ENCODE data around the gene ELMO2. TPM values are rescaled to one million over a fixed set of nuclear protein-coding genes. Genes with fewer than 3 reads are reported as not detected.

Gene ELMO2
- total RNA-seq, 1 donor from 2014 or later = 45.6 TPM

- TF ChIP-seq CTCF (IDR thresholded peaks at IDR 0.05) = no peak
- ATAC-seq (ENCODE audit: low read depth) (no peak), DNase-seq (no peak)
- H3K9me3 Mint-ChIP-seq = peaks cover 6% of the 10 kb centered on the region
- H3K27ac Mint-ChIP-seq = no peak overlapping the region
- intact Hi-C loops (cut with micrococcal nuclease) = no loop called here
- H3K36me3 Mint-ChIP-seq (ENCODE audit: low read depth) = no peaks in the 10 kb centered on the region
- no peak overlapping the region for H3K4me3 Mint-ChIP-seq
- no peaks in the 10 kb centered on the region for H3K4me1 Mint-ChIP-seq
- peaks cover 30% of the 10 kb centered on the region for H3K27me3 Mint-ChIP-seq
- ChIA-PET CTCF (no interaction called here), POLR2A (no interaction called here)
Observed at GRCh38 chr20:46416421-46416820, 10.0 kb upstream of the ELMO2 start.

- Mint-ChIP-seq H3K27ac (no peak overlapping the region), H3K27me3 (peaks cover 27% of the 10 kb centered on the region), H3K36me3 (ENCODE audit: low read depth) (no peaks in the 10 kb centered on the region), H3K4me1 (peaks cover 2% of the 10 kb centered on the region), H3K4me3 (no peak overlapping the region), H3K9me3 (peaks cover 6% of the 10 kb centered on the region)
- ChIA-PET CTCF (no interaction called here), POLR2A (no interaction called here)
- intact Hi-C loops (cut with micrococcal nuclease) = no loop called here
- no peak for DNase-seq
- ATAC-seq (ENCODE audit: low read depth) = no peak
- no peak for TF ChIP-seq CTCF (IDR thresholded peaks at IDR 0.05)
Observed at GRCh38 chr20:46415773-46416172, 9.4 kb upstream of the ELMO2 start.

- Mint-ChIP-seq H3K36me3 (ENCODE audit: low read depth) (no peaks in the 10 kb centered on the region), H3K9me3 (peaks cover 6% of the 10 kb centered on the region), H3K4me1 (peaks cover 4% of the 10 kb centered on the region), H3K4me3 (no peak overlapping the region), H3K27ac (no peak overlapping the region), H3K27me3 (peaks cover 27% of the 10 kb centered on the region)
- intact Hi-C loops (cut with micrococcal nuclease) = no loop called here
- DNase-seq (no peak), ATAC-seq (ENCODE audit: low read depth) (no peak)
- POLR2A ChIA-PET = no interaction called here
- TF ChIP-seq CTCF (IDR thresholded peaks at IDR 0.05) = no peak
- CTCF ChIA-PET = no interaction called here
Observed at GRCh38 chr20:46414608-46415007, 8.2 kb upstream of the ELMO2 start.

GRCh38 chr20:46411637-46412036 is 5.2 kb upstream of the ELMO2 start:
- CTCF ChIA-PET = interaction anchor here (0.8 to 1.9 kb wide), 3 partner anchors 37 to 279 kb away, joined by 3 to 12 read pairs (median 4); no protein-coding TSS in a partner anchor
- TF ChIP-seq CTCF (IDR thresholded peaks at IDR 0.05) = no peak
- Mint-ChIP-seq H3K4me1 (peaks cover 13% of the 10 kb centered on the region), H3K36me3 (ENCODE audit: low read depth) (no peaks in the 10 kb centered on the region), H3K9me3 (no peaks in the 10 kb centered on the region), H3K27me3 (peaks cover 16% of the 10 kb centered on the region), H3K4me3 (no peak overlapping the region), H3K27ac (no peak overlapping the region)
- POLR2A ChIA-PET = interaction anchor here (0.7 kb wide), 1 partner anchor 105 kb away, joined by 6 read pairs; no protein-coding TSS in a partner anchor
- intact Hi-C loops (cut with micrococcal nuclease) = loop anchor here (1.0 kb wide), 2 partner anchors 104 to 279 kb away; no protein-coding TSS in a partner anchor
- DNase-seq (no peak), ATAC-seq (ENCODE audit: low read depth) (no peak)

- Mint-ChIP-seq H3K27me3 (peaks cover 4% of the 10 kb centered on the region), H3K27ac (no peak overlapping the region), H3K4me1 (peaks cover 32% of the 10 kb centered on the region), H3K9me3 (no peaks in the 10 kb centered on the region), H3K4me3 (no peak overlapping the region), H3K36me3 (ENCODE audit: low read depth) (peaks cover 3% of the 10 kb centered on the region)
- ChIA-PET CTCF (interaction anchor here (2.1 kb wide), 1 partner anchor 103 kb away, joined by 6 read pairs; no protein-coding TSS in a partner anchor), POLR2A (interaction anchor here (1.0 kb wide), 1 partner anchor 289 kb away, joined by 4 read pairs; no protein-coding TSS in a partner anchor)
- no peak for TF ChIP-seq CTCF (IDR thresholded peaks at IDR 0.05)
- DNase-seq (no peak), ATAC-seq (ENCODE audit: low read depth) (no peak)
- intact Hi-C loops (cut with micrococcal nuclease) = no loop called here
Observed at GRCh38 chr20:46408281-46408731, 1.9 kb upstream of the ELMO2 start.

All from activated B cell treated with CpG ODN at 0.5 μM for 24 hours (primary cell).